Measurements from ENCODE around the gene FHOD3.

FHOD3 gene

GRCh38 chr18:36481201-36481657, 183.7 kb downstream of the FHOD3 start:
- no peak for DNase-seq (ENCODE audit: low read depth)

GRCh38 chr18:36481935-36482334, 184.4 kb downstream of the FHOD3 start:
- no peak for DNase-seq (ENCODE audit: low read depth)

DNA sequence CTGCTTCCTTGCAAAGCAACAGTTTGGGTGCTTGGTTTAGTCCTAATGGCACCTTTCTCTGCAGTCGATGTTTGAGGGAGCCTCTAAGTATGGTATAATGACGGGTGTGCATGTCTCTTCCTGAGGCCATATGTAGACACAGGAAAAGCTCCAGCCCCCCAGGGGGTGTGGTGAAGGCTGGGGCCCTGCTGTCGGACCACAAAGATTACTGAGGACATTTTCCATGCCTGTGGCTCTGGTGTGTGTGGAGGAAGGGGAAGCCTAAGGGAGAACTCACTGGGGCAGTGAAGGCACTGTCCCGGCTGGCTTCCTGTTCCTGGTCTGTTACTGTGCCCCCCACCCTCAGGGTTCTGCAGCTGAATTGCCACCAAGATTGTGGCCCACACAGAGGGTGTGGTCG, 187.1 kb downstream of the FHOD3 start:
- no peak for DNase-seq (ENCODE audit: low read depth)

DNA sequence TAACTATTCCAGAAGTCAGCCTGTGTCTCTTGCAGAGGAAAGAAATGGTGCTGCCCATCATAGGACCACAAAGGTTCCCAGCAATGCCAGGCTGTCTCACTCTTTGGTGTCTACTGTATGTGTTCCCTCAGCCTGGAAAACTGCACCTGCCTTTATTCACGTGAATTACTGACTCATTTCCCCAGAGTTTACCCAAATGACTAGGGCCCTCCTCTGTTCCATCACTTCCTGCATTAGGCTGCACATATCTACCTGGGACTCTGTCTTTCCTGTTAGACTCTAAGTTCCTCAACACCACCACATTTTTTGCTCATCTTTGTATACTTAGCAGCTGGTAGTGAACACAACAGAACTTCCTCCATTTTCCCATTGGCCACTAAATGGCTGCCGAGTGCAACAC, 188.3 kb downstream of the FHOD3 start:
- DNase-seq (ENCODE audit: low read depth): no peak

DNA sequence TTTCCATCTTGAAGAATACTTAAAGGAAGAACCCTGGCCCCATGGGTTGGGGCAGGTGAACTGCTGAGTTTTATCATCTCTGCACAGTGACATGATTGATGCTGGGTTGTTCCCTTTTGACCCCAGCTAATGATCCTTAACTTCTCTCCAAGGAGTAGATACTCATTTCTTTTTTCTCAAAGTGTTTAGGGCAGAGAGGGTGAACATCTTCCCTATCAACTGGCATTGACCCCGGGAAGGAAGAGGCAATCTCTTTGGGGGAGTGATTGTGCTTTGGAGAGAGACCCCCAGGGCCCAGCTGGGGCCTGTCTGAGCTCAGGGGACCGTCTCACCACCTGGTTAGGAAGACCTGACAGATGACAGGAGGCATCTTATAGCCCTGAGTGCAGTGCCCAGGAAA, 190.6 kb downstream of the FHOD3 start:
- no peak for DNase-seq (ENCODE audit: low read depth)

GRCh38 chr18:36490897-36491296, 193.4 kb downstream of the FHOD3 start:
- DNase-seq (ENCODE audit: low read depth): no peak

DNA sequence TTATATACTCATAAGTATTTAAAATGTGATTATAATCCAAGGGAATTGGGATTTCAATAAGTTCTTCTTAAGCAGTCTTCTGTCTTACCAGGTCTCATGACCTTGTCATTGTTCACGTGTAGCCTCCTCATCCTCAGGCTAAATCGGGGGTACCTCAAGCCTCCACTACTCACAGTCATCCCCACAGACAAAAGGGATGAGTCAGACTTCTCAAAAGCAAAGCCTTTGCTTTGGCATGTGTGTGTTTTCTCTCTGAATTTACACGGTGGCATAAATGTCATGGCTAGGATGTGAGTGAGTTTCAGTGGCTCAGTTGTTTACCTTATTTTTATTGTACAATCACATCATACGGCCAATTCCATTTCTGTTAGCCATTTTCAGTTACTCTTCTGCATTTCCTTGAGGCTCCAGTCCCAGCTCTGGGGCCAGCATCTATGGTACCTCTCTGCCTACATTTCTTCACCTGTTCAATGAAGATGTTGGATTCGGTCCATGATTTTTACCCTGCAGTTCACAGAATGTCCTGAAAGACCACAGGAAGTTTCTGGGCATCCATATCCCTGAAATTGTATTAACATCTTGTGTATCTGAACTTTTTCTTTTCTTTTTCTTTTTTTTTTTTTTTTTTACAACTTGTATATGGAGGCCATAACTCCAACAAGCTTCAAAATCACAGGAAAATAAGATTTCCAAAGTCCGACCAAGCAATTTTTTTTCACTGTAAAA, 195.3 kb downstream of the FHOD3 start:
- no peak for DNase-seq (ENCODE audit: low read depth)

DNA sequence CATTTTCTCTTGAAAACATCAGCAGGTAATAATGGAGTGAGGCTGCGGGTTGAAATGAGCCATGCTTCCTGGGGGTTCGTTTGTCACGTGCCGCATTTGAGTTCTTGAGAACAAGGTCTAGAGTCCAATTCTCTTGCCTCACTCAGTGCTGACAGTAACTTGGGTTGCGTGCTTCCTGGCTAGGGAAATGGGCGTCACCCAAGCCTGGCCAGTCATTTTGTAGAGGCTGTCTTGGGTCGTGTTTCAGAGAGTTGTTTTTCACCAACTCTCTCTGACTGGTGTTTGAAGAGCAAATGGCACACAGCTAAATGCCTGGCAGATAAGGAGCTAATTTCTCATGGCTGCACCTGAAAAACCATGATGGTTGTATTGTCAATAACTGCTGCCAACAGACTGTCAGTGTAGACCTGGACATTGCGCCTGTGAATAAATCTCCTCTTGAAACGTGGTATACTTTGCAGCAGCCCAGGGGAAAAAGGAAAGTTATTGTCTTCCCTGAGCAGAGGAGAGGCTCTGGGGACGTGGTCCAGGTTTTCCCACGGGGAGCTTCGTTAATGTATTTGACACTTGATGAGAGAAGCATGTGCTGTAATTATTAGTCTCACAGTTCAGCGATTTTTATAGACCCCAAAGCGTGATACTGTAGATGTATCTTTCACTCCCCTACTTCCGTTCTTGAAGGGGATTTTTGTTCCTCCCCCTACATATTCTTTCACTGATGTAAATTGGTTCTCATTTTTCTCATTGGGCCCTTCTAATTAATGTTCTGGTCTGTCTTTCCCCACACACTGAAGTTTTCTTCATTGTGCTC, 196.0 kb downstream of the FHOD3 start:
- no peak for DNase-seq (ENCODE audit: low read depth)

DNA sequence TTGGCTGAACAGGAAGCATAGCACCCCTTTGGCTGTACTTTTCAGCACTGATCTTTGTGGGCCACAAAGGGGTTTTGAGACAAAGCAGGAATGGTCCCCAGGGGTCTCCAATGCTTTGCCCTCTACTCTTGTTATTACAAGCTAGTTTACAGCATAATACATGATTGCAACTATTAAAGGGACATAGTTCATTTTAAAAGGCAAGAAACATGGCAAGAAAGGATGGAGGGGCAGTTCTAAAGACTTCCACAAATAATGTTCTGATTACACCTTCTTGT, 196.6 kb downstream of the FHOD3 start:
- no peak for DNase-seq (ENCODE audit: low read depth)

DNA sequence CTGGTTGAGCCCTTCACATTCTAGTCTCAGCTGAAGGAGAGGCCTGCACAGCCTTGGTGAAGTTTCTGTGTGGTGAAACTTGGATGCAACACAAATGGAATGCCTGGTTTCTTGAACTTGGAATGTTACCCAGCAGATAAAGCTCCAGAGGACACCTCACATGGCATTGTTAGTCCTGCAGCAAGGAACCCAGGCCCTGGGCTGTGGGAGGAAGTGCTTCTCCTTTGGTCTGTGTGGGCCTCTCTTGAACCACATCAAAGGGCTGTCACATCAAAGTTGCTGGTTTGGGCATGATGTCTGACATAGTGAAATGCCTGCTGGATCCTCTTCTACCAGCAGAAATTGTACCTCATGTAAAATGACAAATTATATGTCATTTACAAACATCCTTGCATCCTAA, 198.5 kb downstream of the FHOD3 start:
- DNase-seq (ENCODE audit: low read depth): no peak

DNA sequence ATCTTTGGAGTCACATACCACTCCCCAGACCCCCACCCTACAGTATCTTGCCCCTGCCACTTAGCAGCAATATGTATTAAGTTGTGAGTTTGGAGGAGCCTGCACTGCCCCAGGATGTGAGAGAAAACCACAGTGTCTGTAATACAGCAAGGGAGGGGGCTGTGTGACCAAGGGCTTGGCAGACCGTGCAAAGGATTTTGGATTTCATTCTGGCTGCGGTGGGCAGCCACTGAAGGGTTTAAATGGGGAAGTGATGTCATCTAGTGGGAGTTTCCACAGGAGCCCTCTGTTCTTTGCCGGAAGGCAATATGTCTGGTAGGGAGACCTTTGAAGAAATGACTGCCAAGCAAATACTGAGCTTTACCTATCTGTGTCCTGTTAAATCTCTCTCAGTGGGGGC, 202.4 kb downstream of the FHOD3 start:
- DNase-seq (ENCODE audit: low read depth): no peak

- no peak for DNase-seq (ENCODE audit: low read depth)
Observed at GRCh38 chr18:36501100-36501499, 203.6 kb downstream of the FHOD3 start.

DNA sequence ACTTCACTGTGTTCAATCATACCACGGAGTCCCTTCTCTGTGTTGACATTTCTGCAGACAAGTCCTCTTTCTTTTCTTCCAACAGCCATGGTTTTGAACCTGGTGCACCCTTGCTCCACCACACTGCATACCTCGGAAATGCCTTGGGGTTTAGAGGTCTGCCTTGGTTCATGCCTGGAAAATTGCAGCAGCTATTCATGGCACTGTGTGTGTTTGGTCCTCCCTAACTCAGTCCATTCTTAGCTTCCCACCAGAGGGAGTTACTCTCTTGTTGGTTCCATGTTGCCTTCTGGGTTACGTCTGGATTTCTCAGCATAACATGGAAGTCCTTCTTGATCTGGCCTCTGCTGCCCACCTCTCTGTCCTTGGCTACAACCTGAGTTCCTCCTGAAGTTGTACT, 206.0 kb downstream of the FHOD3 start:
- DNase-seq (ENCODE audit: low read depth): no peak

DNA sequence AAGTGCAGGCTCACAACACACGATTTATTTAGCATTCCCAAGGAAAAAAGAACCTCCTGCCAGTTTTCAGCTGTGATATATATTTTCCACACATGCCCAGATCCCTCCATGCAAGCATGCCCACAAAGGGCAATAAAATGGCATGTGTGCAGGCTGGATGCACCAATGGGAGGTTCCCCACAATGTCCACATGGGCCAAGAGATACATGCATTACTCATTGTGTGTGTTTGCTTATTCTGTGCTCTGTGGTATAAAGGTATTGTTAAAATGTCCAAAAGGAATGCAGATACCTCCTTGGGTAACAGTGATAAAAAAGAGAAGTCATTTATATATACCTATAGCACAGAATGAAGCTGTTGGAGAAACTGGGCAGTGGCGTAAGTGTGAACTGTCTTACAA, 207.4 kb downstream of the FHOD3 start:
- no peak for DNase-seq (ENCODE audit: low read depth)

- no peak for DNase-seq (ENCODE audit: low read depth)
Observed at GRCh38 chr18:36505665-36506064, 208.2 kb downstream of the FHOD3 start.

DNA sequence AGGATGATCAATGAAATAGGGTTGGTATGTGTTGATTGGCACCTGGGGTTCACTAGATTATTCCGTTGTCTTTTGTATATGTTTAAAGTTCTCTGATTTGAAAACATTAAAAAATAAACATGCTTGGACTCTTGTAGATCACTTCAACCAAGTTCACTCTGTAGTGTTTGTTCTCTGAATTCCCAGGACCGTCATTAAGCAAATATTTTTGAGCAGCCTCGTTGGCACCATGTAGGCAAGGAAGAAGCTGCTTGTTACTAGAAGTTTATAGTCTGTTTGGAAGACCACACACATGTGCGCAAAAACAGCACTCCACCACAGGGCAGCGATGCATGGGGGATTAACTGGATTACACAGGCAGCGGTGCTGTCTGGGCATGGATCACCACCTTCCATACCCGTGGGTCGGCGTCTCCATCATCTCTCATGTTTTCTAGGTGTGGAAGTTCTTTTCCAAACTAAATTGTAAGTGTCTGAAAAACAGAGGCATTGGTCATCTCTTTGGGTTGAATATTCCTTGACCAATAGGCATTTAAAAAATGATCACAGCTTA, 212.2 kb downstream of the FHOD3 start:
- DNase-seq (ENCODE audit: low read depth): no peak

- no peak for DNase-seq (ENCODE audit: low read depth)
Observed at GRCh38 chr18:36511791-36512352, 214.4 kb downstream of the FHOD3 start.

DNA sequence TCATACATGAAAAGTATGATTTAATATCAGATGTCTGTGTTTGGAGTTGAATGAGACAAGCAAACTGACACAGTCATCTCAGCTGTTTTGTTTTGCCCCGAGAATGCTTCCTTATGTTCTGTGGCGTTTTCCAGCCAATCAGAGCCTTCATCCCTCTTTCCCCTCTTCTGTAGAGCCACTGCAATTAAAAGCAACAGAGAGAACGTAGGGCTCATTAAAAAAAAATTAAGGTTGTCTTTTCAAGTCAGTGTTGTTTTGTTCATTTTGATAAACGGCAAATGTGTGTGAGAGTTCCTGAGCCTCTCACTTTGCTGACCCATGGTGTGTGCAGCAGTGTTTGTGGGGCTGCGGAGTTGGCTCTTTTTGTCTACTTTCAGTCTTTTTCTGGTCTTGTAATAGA, 216.0 kb downstream of the FHOD3 start:
- no peak for DNase-seq (ENCODE audit: low read depth)

DNA sequence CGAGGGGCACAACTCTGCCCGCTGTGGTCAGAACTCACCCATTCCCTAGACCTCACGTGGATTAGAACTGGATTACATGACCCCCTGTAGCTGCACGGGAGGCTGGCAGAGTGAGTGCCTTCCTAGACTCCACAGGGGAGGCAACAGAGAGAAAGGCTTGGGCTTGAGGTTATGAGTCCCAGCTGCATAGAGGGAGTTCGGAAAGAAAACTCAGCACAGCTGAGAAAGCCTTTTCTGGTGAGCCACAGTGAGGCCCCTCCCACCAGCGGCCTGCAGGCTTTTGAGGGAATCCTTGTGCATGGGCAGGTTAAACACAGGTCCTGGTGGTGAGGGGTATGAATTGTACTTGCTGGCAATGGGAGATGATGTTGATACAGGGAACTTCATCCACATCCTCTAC, 217.3 kb downstream of the FHOD3 start:
- no peak for DNase-seq (ENCODE audit: low read depth)

DNA sequence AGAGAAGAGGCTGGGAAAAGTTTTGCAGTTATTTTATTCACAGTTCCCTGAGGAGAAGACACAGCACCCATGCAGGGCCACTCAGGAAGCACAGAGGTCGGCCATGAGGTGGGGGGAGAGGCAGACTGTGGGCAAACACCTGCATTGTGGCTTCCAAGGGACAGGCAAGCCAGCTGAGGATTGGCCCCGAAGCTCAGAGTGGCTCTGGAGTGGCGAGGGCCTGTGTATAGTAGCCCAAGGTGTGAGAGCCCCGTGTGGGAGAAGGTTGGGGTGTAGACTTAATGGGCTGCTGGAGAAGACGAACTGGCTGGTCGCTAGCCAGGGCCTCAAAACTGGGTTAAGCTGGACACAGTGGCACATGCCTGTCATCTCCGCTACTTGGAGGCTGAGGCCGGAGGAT, 218.7 kb downstream of the FHOD3 start:
- no peak for DNase-seq (ENCODE audit: low read depth)

GRCh38 chr18:36516726-36517125, 219.2 kb downstream of the FHOD3 start:
- DNase-seq (ENCODE audit: low read depth): no peak

DNA sequence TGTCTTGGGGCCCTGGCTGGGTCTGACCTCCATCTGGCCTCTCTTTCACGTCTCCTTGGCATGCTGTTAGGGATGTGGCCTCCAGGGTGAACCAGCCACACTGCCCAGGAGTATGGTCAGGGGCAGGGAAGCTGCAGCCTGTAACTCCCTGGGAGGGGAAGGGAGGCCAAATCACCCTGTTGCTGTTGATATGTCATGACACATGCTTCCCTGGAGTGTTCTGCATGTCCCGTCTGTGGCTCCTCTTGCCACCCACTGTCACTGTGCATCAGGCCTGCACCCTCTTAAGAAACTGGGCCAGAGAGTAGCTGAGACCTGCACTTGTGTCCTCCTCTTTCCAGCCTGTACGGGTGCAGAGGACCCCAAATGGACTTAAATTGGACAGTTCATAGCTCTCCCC, 221.3 kb downstream of the FHOD3 start:
- DNase-seq (ENCODE audit: low read depth): no peak

DNA sequence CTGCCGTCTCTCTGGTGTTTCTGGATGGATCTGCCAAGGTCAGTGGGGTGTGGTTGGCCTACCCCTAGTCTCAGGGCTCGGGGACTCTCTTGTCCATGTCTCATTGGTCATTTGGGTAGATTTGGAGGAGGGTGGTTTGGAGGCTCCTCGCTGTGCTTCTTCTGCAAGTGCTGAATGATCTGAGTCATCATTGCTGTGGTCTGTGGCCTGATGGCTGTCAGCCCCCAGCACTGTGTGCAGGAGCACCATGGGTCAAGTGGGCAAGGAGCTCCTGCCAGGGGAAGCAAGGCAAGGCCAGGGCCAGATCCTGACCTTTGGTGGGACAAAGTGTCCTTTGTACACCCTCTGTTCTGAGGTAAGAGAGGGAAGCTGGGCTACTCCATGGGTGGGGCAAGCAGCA, 221.8 kb downstream of the FHOD3 start:
- no peak for DNase-seq (ENCODE audit: low read depth)

All from stimulated activated CD8-positive, alpha-beta memory T cell treated with anti-CD3 and anti-CD28 coated beads, Interleukin-15, amount 100 ng/mL, for 24 hours (primary cell).